H1 (cell line): ENCODE data around the gene RBM26. TPM values are rescaled to one million over a fixed set of nuclear protein-coding genes. Genes with fewer than 3 reads are reported as not detected.

Experiments
- CTCF ChIA-PET: fragments of 300-600 bp; sonication (Branson Sonifier 250); formaldehyde crosslinking; loops from one replicate; lab custom pipeline; 2021; ENCODE audit not compliant: partially characterized antibody; lab: Charles Lee
- POLR2A ChIA-PET: fragments of 300-600 bp; sonication (Branson Sonifier 250); formaldehyde crosslinking; loops from one replicate; lab custom pipeline; 2021; ENCODE audit warnings: inconsistent platforms; ENCODE audit not compliant: partially characterized antibody; lab: Charles Lee
- DNase-seq, 2 experiments: peaks; one replicate each; pipeline versions ENCODE4 v3.0.0 to v3.0.0-alpha.2; 2010 to 2022; ENCODE audit warnings: low spot score in 2 of 2, low read depth in 1 of 2, mixed read lengths in 1 of 2
- FAIRE-seq: peaks from 2 replicates; lab custom pipeline; 2011; peaks lifted over from hg19 to GRCh38; lab: Jason Lieb, UNC
- H2AFZ ChIP-seq: 2 replicates; pipeline ENCODE4 v1.8.1; 2012; ENCODE audit warnings: low read length, inconsistent platforms
- H2AK5ac ChIP-seq: 2 replicates; pipeline ENCODE4 v1.6.1; 2013; ENCODE audit warnings: low read depth, low read length
- H2BK120ac ChIP-seq: replicated peaks from 2 replicates; pipeline ENCODE3; 2013; ENCODE audit warnings: low read depth, low read length, inconsistent platforms
- H2BK12ac ChIP-seq: 2 replicates; pipeline ENCODE4 v1.6.1; 2013; ENCODE audit warnings: low read depth, low read length
- H2BK15ac ChIP-seq: 2 replicates; pipeline ENCODE4 v1.6.1; 2013; ENCODE audit warnings: low read length
- H2BK20ac ChIP-seq: 2 replicates; pipeline ENCODE4 v1.6.1; 2013; ENCODE audit warnings: low read length
- H2BK5ac ChIP-seq: 2 replicates; pipeline ENCODE4 v1.6.1; 2013; ENCODE audit warnings: low read depth, low read length
- H3K14ac ChIP-seq: 2 replicates; pipeline ENCODE4 v1.6.1; 2013; ENCODE audit warnings: inconsistent platforms; ENCODE audit not compliant: insufficient read length
- H3K18ac ChIP-seq: 2 replicates; pipeline ENCODE4 v1.6.1; 2013; ENCODE audit warnings: low read length; ENCODE audit errors: extremely low read depth
- H3K23ac ChIP-seq: 2 replicates; pipeline ENCODE4 v1.6.1; 2013; ENCODE audit warnings: inconsistent platforms; ENCODE audit not compliant: insufficient read length
- H3K23me2 ChIP-seq: 2 replicates; pipeline ENCODE4 v1.6.1; 2013; ENCODE audit warnings: low read depth, low read length
- H3K27ac ChIP-seq: 2 replicates; pipeline ENCODE4 v1.6.1; 2011; ENCODE audit warnings: low read depth, low read length, inconsistent platforms
- H3K27me3 ChIP-seq, 4 experiments: replicated peaks in 1 of 4; 1 replicate in 1 of 4; 2 replicates in 3 of 4; pipeline versions ENCODE4 v1.6.1 to v1.8.1; 2011 to 2013; ENCODE audit warnings: low read length in 3 of 4, mild to moderate bottlenecking in 3 of 4, inconsistent platforms in 2 of 4, mixed read lengths in 2 of 4, moderate library complexity in 1 of 4; ENCODE audit not compliant: control insufficient read depth in 3 of 4, insufficient read depth in 3 of 4; ENCODE audit errors: extremely low read depth in 1 of 4
- H3K36me3 ChIP-seq, 4 experiments: 2 replicates each; pipeline versions ENCODE4 v1.6.1 to v1.8.1; 2011 to 2013; ENCODE audit warnings: mild to moderate bottlenecking in 4 of 4, low read length in 3 of 4, moderate library complexity in 2 of 4, control low read depth in 1 of 4, inconsistent platforms in 1 of 4; ENCODE audit not compliant: insufficient read depth in 4 of 4, control insufficient read depth in 2 of 4
- H3K4ac ChIP-seq: replicated peaks from 2 replicates; pipeline ENCODE3; 2013; ENCODE audit warnings: low read length, low read depth, mixed read lengths, inconsistent platforms; ENCODE audit not compliant: insufficient read length
- H3K4me1 ChIP-seq, 4 experiments: replicated peaks in 1 of 4; 1 replicate in 1 of 4; 2 replicates in 3 of 4; pipeline versions ENCODE4 v1.6.1 to v1.8.1; 2011 to 2013; ENCODE audit warnings: low read length in 3 of 4, inconsistent platforms in 2 of 4, mixed read lengths in 1 of 4; ENCODE audit not compliant: insufficient read depth in 4 of 4, control insufficient read depth in 3 of 4
- H3K4me2 ChIP-seq, 2 experiments: 2 replicates each; pipeline versions ENCODE4 v1.6.1 to v1.8.1; 2011 to 2013; ENCODE audit warnings: low read depth in 2 of 2, low read length in 2 of 2, control low read depth in 1 of 2, inconsistent platforms in 1 of 2, mild to moderate bottlenecking in 1 of 2; ENCODE audit not compliant: insufficient read depth in 1 of 2
- H3K4me3 ChIP-seq, 4 experiments: fragments of 200-600, 300-600 bp in 1 of 4; sonication (generic), shearing (Covaris generic), sonication (Bioruptor Twin) in 1 of 4; 2 replicates each; pipeline versions ENCODE4 v1.5.1 to v1.8.1; 2011 to 2016; ENCODE audit warnings: low read length in 4 of 4, low read depth in 3 of 4, control low read depth in 2 of 4, inconsistent platforms in 2 of 4, mild to moderate bottlenecking in 2 of 4, mixed read lengths in 1 of 4, moderate library complexity in 1 of 4; ENCODE audit not compliant: insufficient read depth in 2 of 4; ENCODE audit errors: extremely low read depth in 1 of 4
- H3K56ac ChIP-seq: replicated peaks from 2 replicates; pipeline ENCODE3; 2013; ENCODE audit warnings: low read depth, mild to moderate bottlenecking, mixed read lengths, low read length, inconsistent platforms; ENCODE audit not compliant: insufficient read length
- H3K79me1 ChIP-seq: 2 replicates; pipeline ENCODE4 v1.6.1; 2013; ENCODE audit warnings: low read depth, low read length, control low read depth
- H3K79me2 ChIP-seq, 2 experiments: 2 replicates each; pipeline versions ENCODE4 v1.6.1 to v1.8.1; 2012 to 2013; ENCODE audit warnings: low read length in 2 of 2, mild to moderate bottlenecking in 2 of 2, inconsistent platforms in 1 of 2; ENCODE audit not compliant: insufficient read depth in 2 of 2, control insufficient read depth in 1 of 2
- H3K9ac ChIP-seq, 4 experiments: replicated peaks in 1 of 4; 1 replicate in 1 of 4; 2 replicates in 3 of 4; pipeline versions ENCODE4 v1.6.1 to v1.8.1; 2011 to 2013; ENCODE audit warnings: low read depth in 3 of 4, low read length in 3 of 4, control low read depth in 2 of 4, mild to moderate bottlenecking in 2 of 4, moderate library complexity in 2 of 4, inconsistent platforms in 1 of 4; ENCODE audit errors: extremely low read depth in 1 of 4
- H3K9me3 ChIP-seq, 2 experiments: 2 replicates each; pipeline versions ENCODE4 v1.6.1 to v1.8.1; 2012 to 2013; ENCODE audit warnings: mild to moderate bottlenecking in 2 of 2, moderate library complexity in 2 of 2, control low read depth in 1 of 2, inconsistent platforms in 1 of 2, low read depth in 1 of 2, low read length in 1 of 2, mixed read lengths in 1 of 2; ENCODE audit not compliant: insufficient read depth in 2 of 2
- H4K20me1 ChIP-seq, 2 experiments: replicated peaks in 1 of 2; 2 replicates each; pipeline versions ENCODE3 to v1.8.1; 2011 to 2013; ENCODE audit warnings: inconsistent platforms in 2 of 2, low read length in 2 of 2, mild to moderate bottlenecking in 1 of 2; ENCODE audit not compliant: insufficient read depth in 2 of 2, control insufficient read depth in 1 of 2
- H4K5ac ChIP-seq: 2 replicates; pipeline ENCODE4 v1.6.1; 2013; ENCODE audit warnings: low read length, low read depth, mixed read lengths, inconsistent platforms; ENCODE audit not compliant: insufficient read length
- H4K8ac ChIP-seq: 2 replicates; pipeline ENCODE4 v1.8.0; 2013; ENCODE audit warnings: mild to moderate bottlenecking, moderate library complexity, low read length, inconsistent platforms; ENCODE audit not compliant: insufficient read depth; ENCODE audit errors: extremely low read depth
- H4K91ac ChIP-seq: replicated peaks from 2 replicates; pipeline ENCODE3; 2013; ENCODE audit warnings: low read length, mixed read lengths, inconsistent platforms; ENCODE audit not compliant: insufficient read length
- ASH2L ChIP-seq: fragments of 200-600, 300-600 bp; sonication (generic); IDR thresholded peaks from one replicate; pipeline ENCODE4 v1.7.1; 2017; ENCODE audit warnings: low read length
- ATF3 ChIP-seq: IDR thresholded peaks from 2 replicates; pipeline ENCODE4 v1.6.1; 2011; ENCODE audit warnings: low read depth, mild to moderate bottlenecking, low read length; ENCODE audit not compliant: insufficient read depth
- CHD1 ChIP-seq: IDR thresholded peaks from 2 replicates; pipeline ENCODE4 v1.6.1; 2012; ENCODE audit warnings: low read depth, low read length, improper control_type of control experiment
- KDM5A ChIP-seq: fragments of 200-600 bp; IDR thresholded peaks from 2 replicates; pipeline ENCODE4 v1.7.1; 2012; ENCODE audit warnings: mild to moderate bottlenecking, low read length, inconsistent platforms, mixed read lengths
- PHF8 ChIP-seq: fragments of 200-600 bp; sonication (generic); conservative IDR thresholded peaks from 2 replicates; pipeline ENCODE4 v1.7.1; 2012; ENCODE audit warnings: low read depth, mild to moderate bottlenecking, inconsistent platforms, low read length, moderate library complexity
- SP1 ChIP-seq: IDR thresholded peaks from 2 replicates; pipeline ENCODE4 v1.6.1; 2011; ENCODE audit warnings: low read depth, low read length
- TAF1 ChIP-seq: IDR thresholded peaks from 2 replicates; pipeline ENCODE4 v1.6.1; 2011; ENCODE audit warnings: mild to moderate bottlenecking, low read depth, low read length
- polyA plus RNA-seq, 7 experiments: library from polyadenylated mRNA; depleted of rRNA in 3 of 7; stranded (reverse) in 5 of 7; unstranded in 2 of 7; fragments of >200 nt in 5 of 7; fragments of 200-250 nt in 2 of 7; gene quantifications; 1 replicate in 5 of 7; 2 replicates in 1 of 7; 4 replicates in 1 of 7; pipeline versions ENCODE4 v1.2.1 to v1.2.3, GENCODE V29; 2011 to 2013; ENCODE audit warnings: missing spikeins in 2 of 7, mixed read lengths in 2 of 7
- total RNA-seq: library from RNA; stranded (reverse); fragmentation: NEBNext Ultra II Directional; extraction: Animal tissue kit (Norgen Biotek cat#: 25700); gene quantifications from 2 replicates; pipeline ENCODE4 v1.2.1, GENCODE V29; 2021

Gene RBM26
- total and polyA plus RNA-seq, 2 of the 8 experiments (the other 6 are each of a cell fraction or from before 2014, with no cell fraction given): 20.3 to 65.5 TPM

- Histone ChIP-seq H3K14ac (no peak overlapping the region), H3K4me3 (no peak overlapping the region), H4K91ac (no peak overlapping the region), H2BK120ac (no peak overlapping the region), H3K9me3 (peaks cover 0 to 10% of the 10 kb centered on the region in 2 experiments; a peak in 1 of 4 replicates), H3K27ac (no peak overlapping the region), H3K79me1 (peaks cover 4% of the 10 kb centered on the region; the same call in 1 of the 2 replicates), H3K18ac (no peak overlapping the region), H2BK12ac (no peak overlapping the region), H2BK20ac (no peak overlapping the region), H3K4ac (no peak overlapping the region), H3K4me2 (no peak overlapping the region), H3K56ac (no peak overlapping the region), H2BK5ac (no peak overlapping the region), H3K23me2 (no peaks in the 10 kb centered on the region), H2BK15ac (no peak overlapping the region), H3K23ac (no peak overlapping the region), H4K20me1 (peaks cover 8 to 13% of the 10 kb centered on the region in 2 experiments), H3K4me1 (peaks cover 0 to 4% (median 1%) of the 10 kb centered on the region in 4 experiments; a peak in 3 of 7 replicates), H4K5ac (no peak overlapping the region), H3K9ac (no peak overlapping the region), H4K8ac (no peak overlapping the region), H3K27me3 (no peaks in the 10 kb centered on the region), H3K79me2 (peaks cover 37 to 100% of the 10 kb centered on the region in 2 experiments), H2AFZ (no peak overlapping the region), H2AK5ac (no peak overlapping the region), H3K36me3 (peaks cover 0 to 39% (median 9%) of the 10 kb centered on the region in 4 experiments; a peak in 5 of 8 replicates)
- FAIRE-seq: no peak
- ChIA-PET CTCF (interaction anchor here (1.2 to 2.5 kb wide), 3 partner anchors 10 to 26 kb away, joined by 3 to 13 read pairs (median 4); no protein-coding TSS in a partner anchor), POLR2A (interaction anchor here (0.8 kb wide), 1 partner anchor 8 kb away, joined by 3 read pairs; the partner anchor contains the start of gene RBM26)
- no peak for TF ChIP-seq ASH2L
- no peak for TF ChIP-seq SP1
- TF ChIP-seq PHF8: no peak
- TF ChIP-seq CHD1: no peak
- no peak for TF ChIP-seq KDM5A
- no peak for TF ChIP-seq ATF3
- no peak for TF ChIP-seq TAF1
- no peak for DNase-seq
Measured at GRCh38 chr13:79398127-79398526, 7.9 kb downstream of the RBM26 start.
